NCI-H774 (cell line): Measurements from ENCODE around the gene NRN1.
"Not testable (repeated sequence)": the region's sequence is repeated elsewhere in the genome, so short reads cannot be mapped to it uniquely, and the experiment has no call there.

Experiments
- DNase-seq: peaks from one replicate; lab custom pipeline; 2025; lab: John Stamatoyannopoulos, UW

The NRN1 gene

GRCh38 chr6:6006428-6007365 lies at the start of gene NRN1:
Gene NRN1, minus strand, starts transcription at chr6:6006925. Its CDS starts 176 bp downstream, at chr6:6006749.
- DNase-seq = peak; percentile 40

DNA sequence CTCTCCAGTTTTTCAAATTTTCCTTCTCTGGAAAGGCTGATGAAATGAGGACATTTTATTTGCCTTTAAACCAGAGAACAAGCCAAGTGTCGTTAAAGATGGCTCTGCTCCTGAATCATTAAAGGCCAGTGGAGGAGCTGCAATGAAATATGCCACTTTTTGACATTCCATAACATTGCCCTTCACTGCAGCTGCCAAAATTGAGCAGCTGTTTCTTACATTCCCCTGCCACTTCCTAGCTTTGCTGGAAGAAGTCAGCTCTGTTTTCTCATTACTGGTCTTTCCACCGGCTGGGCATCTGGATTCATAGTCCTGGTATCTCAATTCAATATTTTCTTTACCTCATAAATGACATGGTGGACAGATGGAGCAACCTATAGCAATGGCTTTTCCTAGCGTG lies 45.5 kb upstream of the NRN1 start:
- DNase-seq = no peak

GRCh38 chr6:6046716-6047115 lies 40.0 kb upstream of the NRN1 start:
- DNase-seq = no peak

- DNase-seq = no peak
These were observed 33.3 kb upstream of the NRN1 start for GRCh38 chr6:6039946-6040509.

GRCh38 chr6:6037179-6037578 lies 30.5 kb upstream of the NRN1 start:
- no peak for DNase-seq

DNA sequence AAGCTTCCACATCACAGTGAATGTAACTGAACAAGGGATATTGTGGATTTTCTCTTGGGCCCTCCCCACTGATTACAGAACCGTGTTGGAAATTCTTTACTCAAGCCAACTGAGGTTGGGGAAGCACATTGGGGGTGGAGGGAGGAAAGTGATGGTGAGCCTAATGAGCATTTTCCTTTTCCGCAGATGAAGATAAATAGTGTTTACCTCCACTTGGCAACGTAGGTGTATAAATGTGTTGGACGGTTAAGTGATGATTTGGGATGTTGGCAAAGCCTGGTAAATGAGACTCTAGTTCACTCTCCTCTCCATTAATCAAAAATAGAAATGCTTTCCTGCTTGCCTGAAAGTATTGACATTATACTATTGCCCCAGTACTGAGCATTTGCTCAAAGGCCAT lies 27.1 kb upstream of the NRN1 start:
- peak; percentile 63 for DNase-seq

- no peak for DNase-seq
These were observed 19.9 kb upstream of the NRN1 start for GRCh38 chr6:6026513-6027205.

- DNase-seq = no peak
These were observed 19.0 kb upstream of the NRN1 start for GRCh38 chr6:6025736-6026135.

GRCh38 chr6:6024220-6024619 lies 17.5 kb upstream of the NRN1 start:
- no peak for DNase-seq

- not testable (repeated sequence) for DNase-seq
These were observed 16.1 kb upstream of the NRN1 start for GRCh38 chr6:6022841-6023240.

DNA sequence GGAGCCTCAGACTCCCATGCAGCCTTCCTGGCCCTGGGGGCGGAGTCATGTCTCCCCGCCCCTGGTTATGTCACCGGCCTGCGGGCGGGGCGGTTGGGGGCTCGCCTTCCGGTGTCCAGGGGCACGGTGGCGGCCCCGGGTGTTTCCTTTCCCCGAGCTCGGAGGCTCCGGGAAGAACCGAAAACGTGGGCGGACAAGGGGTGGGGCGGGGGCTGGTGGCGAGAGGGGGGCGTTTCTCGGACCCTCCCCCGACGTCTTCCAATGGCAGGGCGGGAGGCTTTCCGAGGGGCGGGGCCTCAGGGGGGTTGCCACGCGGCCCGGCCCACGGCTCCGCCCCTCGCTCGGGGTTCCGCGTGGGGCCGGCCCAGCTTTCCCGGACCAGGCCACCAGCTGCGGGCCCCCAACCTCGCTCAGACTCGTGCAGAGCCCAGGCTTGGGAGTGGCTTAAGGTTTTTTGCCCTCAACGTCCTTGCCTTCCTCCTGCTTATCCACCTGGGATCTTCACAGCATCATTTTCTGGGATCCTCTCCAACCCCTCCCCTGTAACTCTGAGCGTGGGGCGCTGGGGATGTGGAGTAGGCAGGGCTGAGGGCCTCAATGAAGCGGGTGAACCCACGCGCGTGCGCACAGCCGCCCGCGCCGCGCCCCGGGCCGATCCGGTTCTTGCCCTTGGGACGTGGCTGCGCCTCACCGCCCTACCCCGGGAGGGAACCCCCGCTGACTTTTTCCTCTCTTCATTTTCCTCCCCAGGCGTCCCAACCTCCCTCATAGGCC lies 2.1 kb upstream of the NRN1 start:
- peak; percentile 88 for DNase-seq

- no peak for DNase-seq
These were observed 1.4 kb upstream of the NRN1 start for GRCh38 chr6:6008089-6008647.

GRCh38 chr6:6007366-6008088 lies 802 bp upstream of the NRN1 start:
- peak; percentile 49 for DNase-seq

GRCh38 chr6:6006006-6006427 lies 708 bp downstream of the NRN1 start:
- DNase-seq = no peak

GRCh38 chr6:6005051-6006005 lies 1.4 kb downstream of the NRN1 start:
- DNase-seq = no peak

GRCh38 chr6:6004390-6004995 lies 2.2 kb downstream of the NRN1 start:
- no peak for DNase-seq

GRCh38 chr6:6003621-6004366 lies 2.9 kb downstream of the NRN1 start:
- DNase-seq = no peak

- no peak for DNase-seq
These were observed 3.7 kb downstream of the NRN1 start for GRCh38 chr6:6002848-6003620.
